Measurements from ENCODE around the gene PPIL4. TPM values are rescaled to one million over a fixed set of nuclear protein-coding genes. Genes with fewer than 3 reads are reported as not detected.
A peak's percentile ranks its signal among the peaks of the same experiment; 100 is the strongest.

PPIL4 gene
- total RNA-seq, 1 experiment from 2014 or later: 43.0 TPM

GRCh38 chr6:149586149-149586548, 40.3 kb upstream of the PPIL4 start:
- Histone ChIP-seq H3K4me1 (ENCODE audit: insufficient read depth, low read length, poor library complexity, severe bottlenecking) (no peaks in the 10 kb centered on the region), H3K27me3 (replicated peaks; ENCODE audit: insufficient read depth, low read depth, low read length, poor library complexity) (no peaks in the 10 kb centered on the region), H3K36me3 (ENCODE audit: insufficient read depth, low read length, poor library complexity, severe bottlenecking) (peaks cover 26% of the 10 kb centered on the region), H3K9me3 (ENCODE audit: low read depth, low read length, poor library complexity, severe bottlenecking) (no peaks in the 10 kb centered on the region), H3K4me3 (ENCODE audit: low read depth, low read length, poor library complexity, severe bottlenecking) (no peak overlapping the region), H3K27ac (ENCODE audit: low read depth, low read length, poor library complexity, severe bottlenecking) (no peak overlapping the region)
- POLR2A ChIA-PET (ENCODE audit: low non-redundant PET): no interaction called here
- no TSS peak for BruUV-seq (replicated peaks)
- peak; percentile 72 for DNase-seq (ENCODE audit: low spot score)
- intact Hi-C loops (cut with micrococcal nuclease; ENCODE audit: unreplicated experiment): no loop called here
- TF ChIP-seq, protein P1, sequence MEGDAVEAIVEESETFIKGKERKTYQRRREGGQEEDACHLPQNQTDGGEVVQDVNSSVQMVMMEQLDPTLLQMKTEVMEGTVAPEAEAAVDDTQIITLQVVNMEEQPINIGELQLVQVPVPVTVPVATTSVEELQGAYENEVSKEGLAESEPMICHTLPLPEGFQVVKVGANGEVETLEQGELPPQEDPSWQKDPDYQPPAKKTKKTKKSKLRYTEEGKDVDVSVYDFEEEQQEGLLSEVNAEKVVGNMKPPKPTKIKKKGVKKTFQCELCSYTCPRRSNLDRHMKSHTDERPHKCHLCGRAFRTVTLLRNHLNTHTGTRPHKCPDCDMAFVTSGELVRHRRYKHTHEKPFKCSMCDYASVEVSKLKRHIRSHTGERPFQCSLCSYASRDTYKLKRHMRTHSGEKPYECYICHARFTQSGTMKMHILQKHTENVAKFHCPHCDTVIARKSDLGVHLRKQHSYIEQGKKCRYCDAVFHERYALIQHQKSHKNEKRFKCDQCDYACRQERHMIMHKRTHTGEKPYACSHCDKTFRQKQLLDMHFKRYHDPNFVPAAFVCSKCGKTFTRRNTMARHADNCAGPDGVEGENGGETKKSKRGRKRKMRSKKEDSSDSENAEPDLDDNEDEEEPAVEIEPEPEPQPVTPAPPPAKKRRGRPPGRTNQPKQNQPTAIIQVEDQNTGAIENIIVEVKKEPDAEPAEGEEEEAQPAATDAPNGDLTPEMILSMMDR (conservative IDR thresholded peaks at IDR 0.05; ENCODE audit: low read depth, low read length): no peak
- no peak for TF ChIP-seq EZH2 (IDR thresholded peaks at IDR 0.05; ENCODE audit: borderline replicate concordance, low read depth, low read length, poor library complexity, severe bottlenecking)
- CTCF ChIA-PET: no interaction called here

GRCh38 chr6:149581349-149581748, 35.5 kb upstream of the PPIL4 start:
- no TSS peak for BruUV-seq (replicated peaks)
- no peaks in the 10 kb centered on the region for H3K9me3 ChIP-seq (ENCODE audit: low read depth, low read length, poor library complexity, severe bottlenecking)
- intact Hi-C loops (cut with micrococcal nuclease; ENCODE audit: unreplicated experiment): no loop called here
- TF ChIP-seq EZH2 (IDR thresholded peaks at IDR 0.05; ENCODE audit: borderline replicate concordance, low read depth, low read length, poor library complexity, severe bottlenecking): no peak
- TF ChIP-seq, protein P1 (conservative IDR thresholded peaks at IDR 0.05; ENCODE audit: low read depth, low read length): no peak
- ChIA-PET CTCF (no interaction called here), POLR2A (ENCODE audit: low non-redundant PET) (no interaction called here)
- no peak for DNase-seq (ENCODE audit: low spot score)
- H3K27ac ChIP-seq (ENCODE audit: low read depth, low read length, poor library complexity, severe bottlenecking): no peak overlapping the region
- H3K36me3 ChIP-seq (ENCODE audit: insufficient read depth, low read length, poor library complexity, severe bottlenecking): peaks cover 15% of the 10 kb centered on the region
- no peak overlapping the region for H3K4me3 ChIP-seq (ENCODE audit: low read depth, low read length, poor library complexity, severe bottlenecking)
- H3K27me3 ChIP-seq (replicated peaks; ENCODE audit: insufficient read depth, low read depth, low read length, poor library complexity): no peaks in the 10 kb centered on the region
- H3K4me1 ChIP-seq (ENCODE audit: insufficient read depth, low read length, poor library complexity, severe bottlenecking): no peaks in the 10 kb centered on the region

DNA sequence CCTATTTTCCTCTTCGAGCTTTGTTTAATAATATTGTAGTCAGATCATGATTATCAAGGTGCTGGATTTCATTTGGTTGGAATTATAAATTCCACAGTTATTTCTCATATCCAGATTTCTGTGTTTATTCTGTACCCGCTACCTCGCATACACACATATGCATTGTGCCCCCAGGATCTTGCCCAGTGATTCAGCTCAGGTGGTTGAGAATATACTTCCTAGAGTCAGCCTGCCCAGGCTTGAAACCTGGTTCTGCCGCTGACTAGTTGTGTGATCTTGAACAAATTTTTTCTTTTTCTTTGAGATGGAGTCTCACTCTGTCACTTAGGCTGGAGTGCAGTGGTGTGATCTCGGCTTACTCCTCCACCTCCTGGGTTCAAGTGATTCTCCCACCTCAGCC, 35.0 kb upstream of the PPIL4 start:
- Histone ChIP-seq H3K9me3 (ENCODE audit: low read depth, low read length, poor library complexity, severe bottlenecking) (no peaks in the 10 kb centered on the region), H3K36me3 (ENCODE audit: insufficient read depth, low read length, poor library complexity, severe bottlenecking) (peaks cover 15% of the 10 kb centered on the region), H3K4me1 (ENCODE audit: insufficient read depth, low read length, poor library complexity, severe bottlenecking) (no peaks in the 10 kb centered on the region), H3K27ac (ENCODE audit: low read depth, low read length, poor library complexity, severe bottlenecking) (no peak overlapping the region), H3K4me3 (ENCODE audit: low read depth, low read length, poor library complexity, severe bottlenecking) (no peak overlapping the region), H3K27me3 (replicated peaks; ENCODE audit: insufficient read depth, low read depth, low read length, poor library complexity) (no peaks in the 10 kb centered on the region)
- CTCF ChIA-PET: no interaction called here
- intact Hi-C loops (cut with micrococcal nuclease; ENCODE audit: unreplicated experiment): no loop called here
- POLR2A ChIA-PET (ENCODE audit: low non-redundant PET): no interaction called here
- BruUV-seq (replicated peaks): no TSS peak
- TF ChIP-seq, protein P1 (conservative IDR thresholded peaks at IDR 0.05; ENCODE audit: low read depth, low read length): no peak
- TF ChIP-seq EZH2 (IDR thresholded peaks at IDR 0.05; ENCODE audit: borderline replicate concordance, low read depth, low read length, poor library complexity, severe bottlenecking): no peak
- no peak for DNase-seq (ENCODE audit: low spot score)

Measured in A673 (cell line).